BLaER1 treated with 17β-estradiol and CSF1 and Interleukin-3, amounts not matched to agents 10 nM and 100 nM (cell line): Measurements from ENCODE around the gene TPCN2.
A peak's percentile ranks its signal among the peaks of the same experiment; 100 is the strongest.

ENCODE experiments used
- H3K27ac ChIP-seq, 11 experiments: shearing (Covaris generic); formaldehyde crosslinking; 2 replicates each; pipeline ENCODE4 v1.8.1; 2022
- H3K27me3 ChIP-seq, 11 experiments: shearing (Covaris generic); formaldehyde crosslinking; 2 replicates each; pipeline ENCODE4 v1.8.1; 2022
- H3K36me3 ChIP-seq, 11 experiments: shearing (Covaris generic); formaldehyde crosslinking; 2 replicates each; pipeline ENCODE4 v1.8.1; 2022
- H3K4me1 ChIP-seq, 10 experiments: shearing (Covaris generic); formaldehyde crosslinking; 2 replicates each; pipeline ENCODE4 v1.8.1; 2022
- H3K4me2 ChIP-seq, 11 experiments: shearing (Covaris generic); formaldehyde crosslinking; 2 replicates each; pipeline ENCODE4 v1.8.1; 2022
- H3K4me3 ChIP-seq, 10 experiments: shearing (Covaris generic); formaldehyde crosslinking; 2 replicates each; pipeline ENCODE4 v1.8.1; 2022
- H3K9ac ChIP-seq, 11 experiments: shearing (Covaris generic); formaldehyde crosslinking; 2 replicates each; pipeline ENCODE4 v1.8.1; 2022
- H3K9me3 ChIP-seq, 11 experiments: shearing (Covaris generic); formaldehyde crosslinking; replicated peaks in 1 of 11; 2 replicates each; pipeline ENCODE4 v1.8.1; 2022
- H4K20me1 ChIP-seq, 11 experiments: shearing (Covaris generic); formaldehyde crosslinking; 2 replicates each; pipeline ENCODE4 v1.8.1; 2022
- Cebpa-rat ChIP-seq, 11 experiments: shearing (Covaris generic); IDR thresholded peaks; 2 replicates each; pipeline ENCODE4 v1.8.1; 2022

TPCN2 gene

DNA sequence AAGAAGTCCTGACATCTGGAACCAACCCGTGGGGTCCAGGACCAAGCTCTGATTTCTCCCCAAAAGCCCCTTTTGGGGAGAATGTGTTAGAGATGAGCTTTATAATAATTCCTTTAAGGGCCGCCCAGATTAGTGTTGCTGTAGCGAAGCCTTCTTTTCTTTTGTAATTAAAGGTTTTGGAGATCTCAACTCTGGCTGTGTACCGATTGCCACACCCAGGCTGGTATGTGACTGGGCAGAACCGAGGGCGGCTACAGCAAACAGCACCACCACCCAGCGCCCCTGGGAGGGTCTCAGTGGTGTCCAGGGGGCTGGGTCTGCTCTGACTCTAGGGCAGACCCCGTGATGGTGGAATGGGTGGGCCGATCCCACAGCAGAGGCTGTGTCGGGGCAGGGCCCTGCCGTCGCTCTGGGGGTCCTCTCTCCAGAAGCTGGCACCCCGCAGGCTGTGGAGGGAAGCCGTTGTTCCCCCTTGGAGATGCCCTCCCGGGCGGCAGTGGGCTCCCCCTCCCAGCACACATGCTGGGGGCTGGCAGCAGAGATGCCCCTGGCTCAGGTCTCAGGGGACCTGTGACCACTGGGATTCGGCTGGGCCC lies 31.0 kb downstream of the TPCN2 start:
- Histone ChIP-seq H3K4me2 (peak overlapping the region; percentile 70 to 95 (median 84)), H3K9ac (peak overlapping the region; percentile 56 to 77 (median 66)), H3K27me3 (no peaks in the 10 kb centered on the region), H3K36me3 (peaks cover 22 to 84% (median 59%) of the 10 kb centered on the region in 11 experiments), H3K27ac (peak overlapping the region; percentile 34 to 92 (median 77); a peak in 21 of 22 replicates), H4K20me1 (peaks cover 26 to 90% (median 53%) of the 10 kb centered on the region in 11 experiments), H3K4me1 (peaks cover 46 to 55% (median 49%) of the 10 kb centered on the region in 10 experiments), H3K4me3 (peak overlapping the region in 4 of 10 experiments; percentile 4 to 47 (median 23); a peak in 4 of 20 replicates), H3K9me3 (no peaks in the 10 kb centered on the region)
- TF ChIP-seq Cebpa-rat (IDR thresholded peaks at IDR 0.05), result no peak

DNA sequence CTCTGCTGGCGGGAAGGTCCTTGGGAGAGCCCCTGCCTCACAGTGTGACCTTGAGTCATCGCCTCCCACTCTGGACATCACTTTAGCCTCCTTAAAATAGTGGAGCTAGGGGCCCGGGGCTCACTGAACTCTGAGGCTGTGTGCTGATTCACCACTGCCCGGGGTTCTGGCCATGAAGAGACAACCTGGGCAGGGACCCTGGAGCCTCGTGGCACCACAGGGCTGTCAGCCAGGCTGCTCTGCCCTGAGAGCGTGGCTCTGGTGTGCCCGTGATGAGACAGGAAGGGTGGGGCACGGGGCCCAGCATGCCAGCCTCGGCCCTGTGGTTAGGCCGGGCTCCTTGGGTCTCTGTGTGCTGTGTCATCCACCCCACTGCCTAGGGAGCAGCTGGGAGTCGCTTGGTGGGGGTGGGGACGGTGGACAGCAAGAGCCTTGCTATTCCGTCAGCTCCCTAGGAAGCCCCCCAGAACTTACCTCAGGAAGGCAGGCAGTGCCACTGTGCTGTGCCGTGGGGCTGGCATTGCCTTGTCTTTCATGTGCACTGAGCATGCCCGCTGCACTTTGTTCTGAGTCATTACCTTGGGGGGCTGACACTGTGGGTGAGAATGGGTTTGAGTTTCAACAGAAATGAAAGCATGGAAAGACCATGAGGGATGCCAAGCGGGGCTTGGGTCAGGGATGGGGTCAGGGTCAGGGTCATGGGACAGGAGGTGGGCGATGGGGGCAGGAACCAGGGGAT lies 31.7 kb downstream of the TPCN2 start:
- Histone ChIP-seq H3K27me3 (no peaks in the 10 kb centered on the region), H3K4me1 (peaks cover 39 to 48% (median 43%) of the 10 kb centered on the region in 10 experiments), H3K9ac (peak overlapping the region; percentile 56 to 77 (median 66); a peak in 21 of 22 replicates), H3K27ac (peak overlapping the region; percentile 34 to 92 (median 77); a peak in 21 of 22 replicates), H4K20me1 (peaks cover 22 to 87% (median 51%) of the 10 kb centered on the region in 11 experiments), H3K4me2 (peak overlapping the region; percentile 70 to 95 (median 84)), H3K9me3 (no peaks in the 10 kb centered on the region), H3K4me3 (peak overlapping the region in 4 of 10 experiments; percentile 4 to 47 (median 30); a peak in 5 of 20 replicates), H3K36me3 (peaks cover 23 to 84% (median 59%) of the 10 kb centered on the region in 11 experiments)
- no peak for TF ChIP-seq Cebpa-rat (IDR thresholded peaks at IDR 0.05)

DNA sequence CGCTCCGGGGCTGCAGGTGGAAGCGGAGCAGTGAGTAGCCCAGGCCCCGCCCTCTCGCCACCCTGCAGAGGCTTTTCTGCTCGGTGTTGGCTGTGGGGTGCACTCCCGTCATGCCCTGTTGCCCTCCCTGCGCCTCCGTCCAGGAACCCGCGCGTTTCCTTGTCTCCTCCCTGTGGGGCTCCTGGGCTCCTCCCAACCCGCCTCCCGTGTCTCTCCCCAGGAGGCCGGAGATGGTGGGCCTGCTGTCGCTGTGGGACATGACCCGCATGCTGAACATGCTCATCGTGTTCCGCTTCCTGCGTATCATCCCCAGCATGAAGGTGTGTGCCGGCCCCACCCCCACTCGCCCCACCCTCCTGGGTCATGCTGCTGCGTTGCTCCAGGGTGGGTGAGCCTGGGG lies 32.4 kb downstream of the TPCN2 start:
- peaks cover 19 to 87% (median 51%) of the 10 kb centered on the region in 11 experiments; a peak in 21 of 22 replicates for H4K20me1 ChIP-seq
- H3K4me2 ChIP-seq, result peak overlapping the region; percentile 70 to 95 (median 84)
- H3K9ac ChIP-seq, result peak overlapping the region in 9 of 11 experiments; percentile 56 to 77 (median 67); a peak in 13 of 22 replicates
- no peak for TF ChIP-seq Cebpa-rat (IDR thresholded peaks at IDR 0.05)
- peaks cover 30 to 85% (median 60%) of the 10 kb centered on the region in 11 experiments for H3K36me3 ChIP-seq
- H3K27me3 ChIP-seq, result no peaks in the 10 kb centered on the region
- no peaks in the 10 kb centered on the region for H3K9me3 ChIP-seq
- H3K4me1 ChIP-seq, result peaks cover 32 to 41% (median 35%) of the 10 kb centered on the region in 10 experiments
- H3K4me3 ChIP-seq, result peak overlapping the region in 1 of 10 experiments; percentile 47; a peak in 2 of 20 replicates
- H3K27ac ChIP-seq, result peak overlapping the region in 8 of 11 experiments; percentile 71 to 92 (median 81); a peak in 15 of 22 replicates

DNA sequence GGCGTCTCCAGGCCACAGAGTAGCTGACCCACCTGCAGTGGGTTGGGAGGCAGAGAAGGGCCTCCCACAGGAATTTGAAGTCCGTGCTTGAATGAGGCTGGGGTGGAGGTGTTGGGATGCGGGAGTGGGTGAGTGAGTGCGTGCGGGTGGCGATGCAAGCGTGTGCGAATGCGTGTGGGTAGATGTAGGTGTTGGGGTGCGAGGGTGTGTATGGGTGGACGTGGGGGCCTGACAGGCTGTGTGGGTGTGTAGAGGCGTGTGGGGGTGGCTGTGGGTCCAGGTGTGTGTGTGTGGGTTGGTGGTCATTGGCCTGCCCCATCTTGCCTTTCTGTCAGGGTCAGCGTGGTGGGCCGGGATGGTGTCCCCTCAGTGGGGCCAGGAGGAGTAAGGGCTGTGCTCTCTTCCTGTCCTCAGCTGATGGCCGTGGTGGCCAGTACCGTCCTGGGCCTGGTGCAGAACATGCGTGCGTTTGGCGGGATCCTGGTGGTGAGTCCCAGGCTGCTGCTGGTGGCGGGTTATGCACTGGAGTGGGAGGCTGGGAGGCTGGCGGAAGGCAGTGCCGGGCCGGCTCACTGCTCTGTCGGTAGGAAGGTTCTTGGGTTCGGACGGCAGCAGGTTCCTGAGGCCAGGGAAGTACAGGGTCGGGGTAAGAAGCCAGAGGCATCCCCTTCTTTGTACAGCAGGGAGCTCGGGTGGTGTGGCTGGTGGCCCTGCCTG lies 35.0 kb downstream of the TPCN2 start:
- no peaks in the 10 kb centered on the region for H3K27me3 ChIP-seq
- no peaks in the 10 kb centered on the region for H3K9me3 ChIP-seq
- H3K27ac ChIP-seq, result no peak overlapping the region
- no peak for TF ChIP-seq Cebpa-rat (IDR thresholded peaks at IDR 0.05)
- no peak overlapping the region for H3K9ac ChIP-seq
- peaks cover 26 to 88% (median 58%) of the 10 kb centered on the region in 11 experiments for H3K36me3 ChIP-seq
- H4K20me1 ChIP-seq, result peaks cover 41 to 88% (median 57%) of the 10 kb centered on the region in 11 experiments
- no peak overlapping the region for H3K4me2 ChIP-seq
- H3K4me1 ChIP-seq, result peaks cover 26 to 47% (median 33%) of the 10 kb centered on the region in 10 experiments
- no peak overlapping the region for H3K4me3 ChIP-seq

DNA sequence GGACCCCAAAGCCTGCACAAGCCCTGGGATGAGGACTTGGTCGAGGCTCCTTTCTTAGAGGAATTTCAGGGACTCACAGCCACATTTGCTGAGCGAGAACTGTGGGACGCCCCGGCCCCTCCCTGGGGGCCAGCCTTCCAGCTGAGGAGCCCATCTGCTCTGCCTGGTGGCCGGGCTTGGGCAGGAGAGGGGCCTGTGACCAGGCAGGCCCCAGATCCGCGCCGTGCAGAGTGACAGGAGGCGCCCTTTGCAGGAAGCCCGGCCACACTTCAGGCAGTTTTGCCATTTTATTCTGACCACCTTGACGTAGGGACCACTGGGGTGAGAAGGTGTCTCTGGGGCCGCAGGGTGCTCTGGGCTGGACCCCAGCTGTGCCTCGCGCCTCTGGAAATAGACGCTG lies 35.6 kb downstream of the TPCN2 start:
- Histone ChIP-seq H3K4me1 (peaks cover 19 to 47% (median 32%) of the 10 kb centered on the region in 10 experiments), H3K9ac (no peak overlapping the region; a peak in 1 of 22 replicates), H3K27me3 (no peaks in the 10 kb centered on the region), H3K27ac (no peak overlapping the region), H3K36me3 (peaks cover 20 to 88% (median 57%) of the 10 kb centered on the region in 11 experiments), H3K4me2 (no peak overlapping the region), H3K9me3 (no peaks in the 10 kb centered on the region), H3K4me3 (no peak overlapping the region), H4K20me1 (peaks cover 39 to 88% (median 63%) of the 10 kb centered on the region in 11 experiments)
- no peak for TF ChIP-seq Cebpa-rat (IDR thresholded peaks at IDR 0.05)

DNA sequence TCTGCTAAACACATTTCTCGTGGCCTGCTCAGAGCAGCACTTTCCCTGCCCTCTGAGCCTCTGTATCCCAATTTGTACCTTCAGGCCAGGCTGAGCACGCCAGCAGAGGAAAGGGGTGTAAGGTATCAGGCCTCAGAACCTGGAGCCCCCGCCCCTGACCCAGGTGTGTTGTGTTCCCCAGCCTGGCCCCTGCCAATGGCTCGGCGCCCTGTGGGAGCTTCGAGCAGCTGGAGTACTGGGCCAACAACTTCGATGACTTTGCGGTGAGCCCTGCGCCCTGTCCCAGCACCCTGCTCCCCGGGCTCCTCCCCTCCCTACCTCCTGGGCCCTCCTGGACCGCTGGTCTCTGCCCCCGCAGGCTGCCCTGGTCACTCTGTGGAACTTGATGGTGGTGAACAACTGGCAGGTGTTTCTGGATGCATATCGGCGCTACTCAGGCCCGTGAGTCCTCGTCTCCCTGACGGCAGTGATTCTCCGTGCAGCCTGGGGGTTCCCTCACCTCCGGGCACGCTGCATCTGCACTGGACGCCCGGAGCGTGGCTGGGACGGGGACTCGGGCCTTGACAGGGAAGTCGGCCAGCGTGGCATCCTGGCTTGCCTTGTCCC lies 36.9 kb downstream of the TPCN2 start:
- H3K9me3 ChIP-seq, result no peaks in the 10 kb centered on the region
- no peaks in the 10 kb centered on the region for H3K27me3 ChIP-seq
- peaks cover 37 to 85% (median 71%) of the 10 kb centered on the region in 11 experiments for H4K20me1 ChIP-seq
- H3K9ac ChIP-seq, result no peak overlapping the region
- peaks cover 23 to 93% (median 65%) of the 10 kb centered on the region in 11 experiments; a peak in 21 of 22 replicates for H3K36me3 ChIP-seq
- TF ChIP-seq Cebpa-rat (IDR thresholded peaks at IDR 0.05), result no peak
- peaks cover 7 to 38% (median 21%) of the 10 kb centered on the region in 10 experiments for H3K4me1 ChIP-seq
- H3K4me2 ChIP-seq, result no peak overlapping the region
- no peak overlapping the region for H3K27ac ChIP-seq
- H3K4me3 ChIP-seq, result no peak overlapping the region

DNA sequence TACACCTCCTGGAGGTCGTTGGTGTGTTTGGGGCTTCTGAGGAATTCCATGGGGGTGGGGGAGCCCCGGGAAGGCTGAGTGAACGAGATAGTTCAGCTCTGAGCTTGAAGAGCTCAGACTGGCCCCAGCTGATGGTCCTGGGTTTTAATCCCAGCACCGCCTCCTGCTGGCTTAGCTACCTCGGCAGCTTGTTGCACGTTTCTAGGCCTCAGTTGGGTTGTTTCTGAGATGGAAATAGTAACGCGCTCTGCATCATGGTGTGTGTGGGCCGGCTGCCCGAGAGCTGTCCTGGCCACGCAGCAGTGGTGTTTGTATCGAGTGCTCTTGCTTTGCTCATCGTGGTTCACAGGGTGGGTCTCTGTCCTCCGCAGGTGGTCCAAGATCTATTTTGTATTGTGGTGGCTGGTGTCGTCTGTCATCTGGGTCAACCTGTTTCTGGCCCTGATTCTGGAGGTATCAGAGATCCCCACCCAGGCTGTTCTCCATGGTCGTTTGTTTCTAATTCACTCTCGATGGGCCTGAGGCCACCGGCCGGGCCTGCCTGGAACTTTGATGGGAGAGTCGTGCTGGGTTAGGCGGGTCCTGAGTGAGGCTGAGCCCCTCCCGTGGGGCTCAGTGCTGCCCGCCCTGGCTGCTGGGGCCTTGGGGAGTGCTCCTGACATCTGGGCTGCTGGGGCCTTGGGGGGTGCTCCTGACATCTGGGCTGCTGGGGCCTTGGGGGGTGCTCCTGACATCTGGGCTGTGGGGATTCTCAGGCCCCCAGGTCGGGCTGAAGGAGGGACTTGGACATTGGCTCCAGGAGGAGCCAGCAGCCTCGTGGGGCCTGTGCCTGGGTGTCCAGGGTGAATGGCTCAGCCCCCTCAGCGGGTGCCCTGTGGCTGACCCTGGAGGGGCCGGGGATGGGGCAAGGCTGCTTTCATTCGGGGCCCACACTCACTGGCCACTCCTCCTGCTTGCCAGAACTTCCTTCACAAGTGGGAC lies 37.7 kb downstream of the TPCN2 start:
- Histone ChIP-seq H3K36me3 (peaks cover 28 to 97% (median 73%) of the 10 kb centered on the region in 11 experiments), H4K20me1 (peaks cover 37 to 80% (median 72%) of the 10 kb centered on the region in 11 experiments), H3K4me1 (peaks cover 0 to 30% (median 13%) of the 10 kb centered on the region in 10 experiments; a peak in 16 of 20 replicates), H3K9ac (0 out of 22 replicates have a peak overlapping the region, but pooled peaks of 2 of the 11 experiments have one; percentile 4 to 5), H3K4me2 (no peak overlapping the region), H3K9me3 (no peaks in the 10 kb centered on the region), H3K27me3 (no peaks in the 10 kb centered on the region), H3K4me3 (no peak overlapping the region), H3K27ac (no peak overlapping the region)
- TF ChIP-seq Cebpa-rat (IDR thresholded peaks at IDR 0.05), result no peak
